Measurements from ENCODE around the gene CCNB2. TPM values are rescaled to one million over a fixed set of nuclear protein-coding genes. Genes with fewer than 3 reads are reported as not detected.

CCNB2 gene
- total RNA-seq, 1 donor from 2014 or later = 13.1 TPM

Small RNAs within 50 kb of the gene (microRNA-seq; reads per million reads assigned to microRNA genes)
- 2.1 reads per million, percentile 13 among the genes with 10 or more reads in this experiment for gene MIR2116 (ENCODE audit: unreplicated experiment)

Other genes with a start within 250 kb of the CCNB2 start
- 76.7 TPM for gene SLTM, start 171.5 kb upstream of the CCNB2 start, total RNA-seq (ENCODE audit: unreplicated experiment)
- gene RNF111, start 117.5 kb upstream of the CCNB2 start, total RNA-seq (ENCODE audit: unreplicated experiment) = 57.4 TPM
- gene LDHAL6B, start 101.7 kb downstream of the CCNB2 start, total RNA-seq (ENCODE audit: unreplicated experiment) = not detected

All from glutamatergic neuron (in vitro differentiated cells).